Umbilical cord (tissue), 2 donors: ENCODE data around the gene GLP2R. TPM values are rescaled to one million over a fixed set of nuclear protein-coding genes. Genes with fewer than 3 reads are reported as not detected.

Source experiments
- DNase-seq: peaks from one replicate; pipeline ENCODE4 v3.0.0-alpha.2; 2015; ENCODE audit warnings: low spot score
- total RNA-seq: library from RNA; depleted of rRNA; stranded (reverse); fragments of >200 nt; gene quantifications from one replicate; pipeline ENCODE4 v1.2.3, GENCODE V29; 2014; ENCODE audit warnings: low replicate concordance; ENCODE audit not compliant: insufficient read depth

GLP2R gene
- total RNA-seq, 1 donor from 2014 or later, result 3.9 TPM

DNA sequence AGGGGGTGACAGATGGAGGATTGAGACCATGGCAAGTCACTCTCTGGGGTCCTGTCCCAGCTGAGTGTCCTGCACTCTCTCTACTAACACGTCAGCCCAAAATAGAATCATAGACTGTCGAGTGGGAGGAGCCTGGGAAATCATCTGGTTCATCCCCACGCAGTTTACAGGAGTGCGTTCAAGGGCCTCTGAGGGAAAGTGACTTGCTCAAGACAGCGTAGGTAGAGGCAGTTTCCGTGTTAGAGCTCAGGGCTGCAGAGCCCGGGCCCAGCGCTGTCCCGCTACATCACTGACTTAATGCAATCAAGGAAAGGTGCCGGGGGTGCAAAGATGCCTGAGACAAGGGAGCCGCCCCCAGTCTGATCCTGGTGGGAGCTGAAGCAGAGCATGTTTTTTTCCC is 14.2 kb upstream of the GLP2R start:
- DNase-seq, result no peak

GRCh38 chr17:9813166-9813565 is 12.6 kb upstream of the GLP2R start:
- no peak for DNase-seq

GRCh38 chr17:9814337-9814945 is 11.3 kb upstream of the GLP2R start:
- DNase-seq, result peak; percentile 83

- no peak for DNase-seq
Measured at GRCh38 chr17:9816472-9816871, 9.3 kb upstream of the GLP2R start.

DNA sequence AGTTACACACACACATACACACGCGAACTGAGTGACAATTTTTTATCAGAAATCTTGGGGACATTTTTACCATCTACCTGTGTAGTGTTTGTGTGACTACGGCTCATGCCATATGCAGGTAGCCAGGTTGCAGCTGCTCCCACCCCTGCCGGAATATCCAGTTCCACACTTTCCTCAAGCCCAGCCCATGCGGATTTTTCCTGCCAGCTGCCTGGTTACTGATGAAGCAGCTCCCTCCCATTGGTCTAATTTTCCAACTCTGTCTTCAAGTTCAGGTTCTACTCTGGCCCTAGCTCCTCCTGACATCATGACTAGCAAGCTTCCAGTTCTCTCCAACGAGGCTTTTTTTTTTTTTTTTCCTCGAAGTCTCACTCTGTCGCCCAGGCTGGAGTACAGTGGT is 8.6 kb upstream of the GLP2R start:
- peak; percentile 73 for DNase-seq

- no peak for DNase-seq
Measured at GRCh38 chr17:9818760-9819159, 7.0 kb upstream of the GLP2R start.

- no peak for DNase-seq
Measured at GRCh38 chr17:9820448-9820847, 5.3 kb upstream of the GLP2R start.

GRCh38 chr17:9821921-9822320 is 3.8 kb upstream of the GLP2R start, which contains the start of gene GSG1L2:
Gene GSG1L2 (minus strand): TSS chr17:9822079. CDS start chr17:9822071, 8 bp downstream.
- DNase-seq, result no peak

GRCh38 chr17:9824094-9824493 is 1.6 kb upstream of the GLP2R start:
- no peak for DNase-seq

- no peak for DNase-seq
Measured at GRCh38 chr17:9824797-9825338, 856 bp upstream of the GLP2R start.

DNA sequence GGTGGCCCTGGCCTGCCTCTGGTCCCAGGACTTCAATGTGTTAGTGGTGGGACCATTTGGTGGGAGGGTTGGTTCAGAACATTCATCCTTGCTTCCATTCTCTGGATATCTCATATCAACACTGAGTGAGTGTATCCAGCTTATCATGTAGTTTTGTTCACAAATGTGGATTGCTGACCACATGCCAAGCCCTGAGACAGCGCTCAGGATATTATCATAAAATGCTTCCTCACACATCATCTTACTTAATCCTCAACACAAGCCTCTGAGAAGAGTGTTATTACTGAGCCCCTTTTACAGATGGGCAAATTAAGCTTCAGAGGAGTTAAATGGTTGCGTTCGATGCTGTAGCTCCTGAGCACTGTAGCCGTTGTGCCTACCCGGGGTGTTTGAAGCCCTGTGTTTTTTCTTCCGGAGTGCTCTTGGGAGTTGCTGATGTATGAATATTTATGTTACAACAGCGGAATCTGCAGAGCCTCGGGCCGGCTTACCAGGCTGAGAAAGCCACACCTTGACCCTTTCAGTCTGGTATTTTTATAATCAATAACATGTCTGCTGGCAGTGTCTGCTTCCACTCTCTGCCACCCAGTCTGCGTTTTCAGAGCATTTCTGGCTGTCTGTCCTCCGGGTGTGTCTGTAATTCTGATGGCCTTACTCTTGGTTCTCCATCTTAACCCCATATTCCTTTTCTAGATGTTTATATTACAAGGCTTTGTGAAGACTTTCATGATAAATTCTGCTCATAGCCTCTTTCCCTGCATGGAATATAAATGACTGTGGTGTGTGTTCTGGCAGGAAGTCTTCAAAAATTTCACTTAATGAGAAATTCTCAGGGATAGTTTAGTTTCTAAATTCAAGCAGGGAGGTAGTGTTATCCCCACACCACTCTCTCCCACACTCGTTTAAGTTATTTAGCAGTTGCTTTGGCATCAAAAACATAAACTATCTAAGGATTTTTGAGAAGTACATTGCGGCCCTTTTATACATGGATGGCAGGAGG is 2.9 kb downstream of the GLP2R start:
- peak; percentile 67 for DNase-seq

DNA sequence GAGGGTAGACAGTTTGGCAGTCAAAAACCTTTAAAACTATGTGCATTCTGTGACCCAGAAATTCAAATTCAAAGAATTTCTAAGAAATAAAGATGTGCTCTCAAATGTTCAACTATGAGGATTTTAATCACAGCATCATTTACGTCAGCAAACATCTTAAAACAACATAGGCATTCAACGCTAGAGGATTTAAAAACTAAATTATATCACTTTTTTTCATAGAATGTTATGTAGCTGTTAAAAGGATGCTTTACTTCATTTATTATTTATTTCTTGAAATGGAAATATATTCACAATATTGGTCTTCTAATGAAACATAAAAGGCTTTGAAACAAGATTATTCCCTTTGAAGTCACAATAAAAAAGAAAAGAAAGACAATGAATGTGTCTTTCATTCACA is 3.6 kb downstream of the GLP2R start:
- DNase-seq, result no peak

DNA sequence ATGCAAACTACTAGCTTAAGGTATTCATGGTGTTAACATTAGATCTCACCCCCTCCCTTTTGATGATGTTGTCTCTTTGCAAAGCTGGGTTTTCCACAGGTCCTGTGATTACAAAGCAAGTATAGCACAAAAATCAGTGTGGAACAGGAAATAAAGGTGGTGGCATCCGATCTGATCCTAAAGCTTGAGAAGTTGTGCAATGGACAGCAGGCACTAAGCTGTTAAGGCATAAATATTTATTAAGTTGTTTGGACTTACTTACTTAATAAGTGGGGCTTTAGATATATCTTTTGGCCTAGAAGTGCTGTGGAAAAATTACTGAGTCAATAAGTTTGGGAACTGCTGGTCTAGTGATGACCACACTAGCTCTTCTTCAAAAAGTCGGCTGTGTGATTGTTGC is 5.0 kb downstream of the GLP2R start:
- DNase-seq, result peak; percentile 18

DNA sequence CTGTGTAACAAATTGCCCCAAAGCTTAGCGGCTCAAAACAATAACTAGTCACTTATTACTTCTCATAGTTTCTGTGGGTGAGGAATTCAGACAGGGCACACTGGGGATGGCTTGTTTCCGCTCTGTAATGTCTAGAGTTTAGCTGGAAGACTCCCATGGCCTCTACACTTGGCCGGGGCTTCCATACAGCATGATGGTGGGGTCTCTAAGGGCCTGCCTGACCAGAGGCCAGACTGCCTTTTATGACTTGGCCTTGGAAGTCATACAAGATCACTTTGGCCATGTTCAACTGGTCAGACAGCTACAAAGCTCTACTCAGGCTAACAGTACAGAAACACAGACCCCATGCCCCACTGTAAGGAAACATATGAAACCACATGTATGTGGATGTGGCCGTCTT is 8.2 kb downstream of the GLP2R start:
- no peak for DNase-seq

DNA sequence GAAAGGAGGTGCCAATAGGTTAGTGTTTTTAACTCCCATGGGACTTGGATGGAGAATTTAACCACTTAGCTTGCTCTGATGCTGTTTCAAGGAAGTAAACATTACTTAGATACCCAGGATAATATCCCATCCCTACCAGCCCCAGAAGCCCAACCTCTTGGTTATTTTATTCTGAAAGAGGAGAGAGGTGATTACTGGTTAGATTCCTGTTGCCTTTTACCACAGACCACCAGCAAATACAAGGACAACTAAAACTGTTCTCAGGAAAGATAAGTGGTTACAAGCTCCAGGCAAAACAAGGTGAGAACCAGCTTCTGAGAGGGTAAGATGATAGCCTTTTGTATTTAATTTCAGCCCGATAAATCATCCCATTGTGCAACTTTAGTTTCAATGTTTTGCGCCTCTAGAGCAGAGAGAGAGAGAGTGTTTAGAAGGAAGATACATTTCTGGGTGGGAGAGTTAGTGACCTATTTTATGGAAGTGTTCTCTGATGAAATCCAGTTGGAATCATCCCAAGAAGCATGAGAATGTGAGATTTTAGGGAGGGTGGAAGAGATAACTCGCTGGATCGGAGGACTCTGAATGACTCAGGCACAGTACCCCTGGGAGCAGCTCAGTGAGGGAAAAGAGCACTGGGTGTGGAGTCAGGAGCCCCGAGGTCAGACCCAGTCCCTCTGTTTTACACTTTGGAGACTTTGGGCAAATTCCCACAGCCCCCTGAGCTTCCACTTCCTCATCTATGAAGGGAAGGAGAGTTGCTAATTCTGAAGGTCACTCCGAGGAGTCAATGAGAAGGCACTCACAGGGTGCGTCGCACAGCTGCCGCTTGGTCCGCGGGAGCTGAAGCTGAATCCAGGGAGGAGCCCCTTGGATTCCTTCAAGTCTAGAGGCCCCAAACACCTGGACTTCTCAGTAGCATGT is 12.1 kb downstream of the GLP2R start:
- peak; percentile 93 for DNase-seq

DNA sequence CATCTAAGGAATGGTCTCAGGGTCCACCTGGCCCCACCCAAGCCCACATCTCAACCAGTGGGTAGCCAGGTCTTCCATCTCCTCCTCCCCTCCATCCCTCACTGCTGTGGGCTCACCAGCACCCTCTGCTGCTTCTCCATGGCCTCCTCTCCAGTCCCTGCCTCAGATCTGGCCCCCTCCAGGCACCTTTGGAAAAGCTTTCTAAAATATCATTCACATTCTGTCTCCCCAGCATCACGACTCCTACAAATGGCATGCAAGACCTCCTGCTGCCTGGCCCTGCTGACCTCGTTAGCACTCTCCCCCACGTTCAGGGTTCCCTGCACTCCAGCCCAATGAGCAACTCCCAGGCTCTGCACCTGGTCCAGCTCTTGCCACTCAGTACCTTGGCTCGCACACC is 13.7 kb downstream of the GLP2R start:
- no peak for DNase-seq

DNA sequence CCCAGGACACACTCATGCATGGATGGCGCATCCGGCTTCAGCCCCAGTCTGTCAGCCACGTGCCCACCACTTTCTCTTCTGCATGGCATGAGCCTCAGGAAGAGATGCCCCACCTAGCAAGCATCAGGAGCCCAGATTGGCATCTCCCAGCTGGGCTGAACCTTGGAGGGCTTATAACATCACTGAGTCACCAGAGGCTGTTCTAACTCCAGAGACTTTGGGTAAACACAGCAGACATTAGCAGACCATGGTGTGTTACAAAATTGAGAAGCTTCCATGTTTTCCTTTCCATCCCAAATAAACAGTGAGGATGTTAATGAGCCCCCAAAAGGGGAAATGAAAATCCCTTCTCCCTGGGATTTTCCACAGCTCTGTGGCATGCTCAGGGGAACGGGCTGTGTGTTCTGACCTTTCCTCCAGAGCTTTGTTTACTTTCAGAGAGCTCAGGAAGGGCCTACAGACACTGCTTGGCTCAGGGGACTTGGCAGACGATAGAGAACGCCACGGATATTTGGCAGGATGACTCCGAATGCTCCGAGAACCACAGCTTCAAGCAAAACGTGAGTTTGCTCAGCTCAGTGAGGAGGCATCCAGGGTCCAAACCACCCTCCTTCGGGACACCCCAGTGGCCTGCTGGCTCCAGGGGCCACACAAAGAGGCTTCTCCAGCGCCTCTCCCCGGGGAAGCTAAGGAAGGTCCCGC is 16.5 kb downstream of the GLP2R start:
- DNase-seq, result peak; percentile 69

- DNase-seq, result no peak
Measured at GRCh38 chr17:9843152-9844010, 17.7 kb downstream of the GLP2R start.

GRCh38 chr17:9844153-9844552 is 18.4 kb downstream of the GLP2R start:
- no peak for DNase-seq

- DNase-seq, result no peak
Measured at GRCh38 chr17:9845306-9845705, 19.6 kb downstream of the GLP2R start.
